Measurements from ENCODE around the gene KIF26B. TPM values are rescaled to one million over a fixed set of nuclear protein-coding genes. Genes with fewer than 3 reads are reported as not detected.

Gene KIF26B
- total and polyA plus RNA-seq, 2 experiments from 2014 or later = 0.03 to 0.76 TPM

DNA sequence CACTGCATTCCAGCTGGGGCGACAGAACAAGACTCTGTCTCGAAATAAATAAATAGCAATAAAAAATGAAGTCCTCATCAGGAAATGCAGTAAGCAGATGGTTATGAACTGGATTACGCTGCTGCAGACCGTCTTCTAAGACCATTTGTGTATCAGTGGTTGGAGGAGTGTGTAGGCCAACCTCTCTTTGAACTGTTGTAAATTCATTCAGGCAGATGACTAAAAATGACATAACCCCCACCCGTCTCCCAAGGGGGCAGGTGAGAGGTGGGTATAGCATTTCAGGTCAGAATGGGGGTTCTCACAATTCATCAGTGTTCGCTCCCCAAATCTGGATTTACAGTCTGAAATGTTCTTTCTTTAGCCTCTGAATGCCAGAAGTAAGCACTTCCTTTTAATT, 177.3 kb downstream of the KIF26B start:
- Histone ChIP-seq H2AFZ (no peak overlapping the region), H3K27me3 (ENCODE audit: insufficient read depth) (peaks cover 5% of the 10 kb centered on the region; the same call in 1 of the 2 replicates), H3K4me1 (ENCODE audit: insufficient read depth) (no peaks in the 10 kb centered on the region), H3K4me2 (no peak overlapping the region), H3K9me2 (ENCODE audit: insufficient read depth) (no peaks in the 10 kb centered on the region), H3K79me2 (replicated peaks; ENCODE audit: insufficient read depth) (no peaks in the 10 kb centered on the region), H3K4me3 (no peak overlapping the region), H4K20me1 (replicated peaks; ENCODE audit: insufficient read depth) (no peaks in the 10 kb centered on the region), H3F3A (replicated peaks; ENCODE audit: low read depth) (no peaks in the 10 kb centered on the region), H3K36me3 (ENCODE audit: insufficient read depth) (no peaks in the 10 kb centered on the region), H3K27ac (ENCODE audit: low read depth) (no peak overlapping the region)
- H3K4me1 Mint-ChIP-seq = peaks cover 10% of the 10 kb centered on the region
- no peak for DNase-seq (ENCODE audit: low spot score)
- H3K4me3 Mint-ChIP-seq = no peak overlapping the region
- no peak for TF ChIP-seq JUNB (IDR thresholded peaks at IDR 0.05; ENCODE audit: unreplicated experiment)
- no peak for TF ChIP-seq ETS1 (IDR thresholded peaks at IDR 0.05)
- TF ChIP-seq ZNF462 (CRISPR knock-in tag; IDR thresholded peaks at IDR 0.05) = no peak
- no peak for TF ChIP-seq POLR2AphosphoS5 (IDR thresholded peaks at IDR 0.05; ENCODE audit: low read depth)
- no peak for TF ChIP-seq ZNF114 (CRISPR knock-in tag; IDR thresholded peaks at IDR 0.05)
- no peaks in the 10 kb centered on the region for H3K9me3 Mint-ChIP-seq
- ATAC-seq = no peak
- peaks cover 5% of the 10 kb centered on the region for H3K27me3 Mint-ChIP-seq (ENCODE audit: insufficient read depth, low read depth, poor library complexity)
- no peak overlapping the region for H3K27ac Mint-ChIP-seq
- H3K36me3 Mint-ChIP-seq (ENCODE audit: low read depth) = no peaks in the 10 kb centered on the region

DNA sequence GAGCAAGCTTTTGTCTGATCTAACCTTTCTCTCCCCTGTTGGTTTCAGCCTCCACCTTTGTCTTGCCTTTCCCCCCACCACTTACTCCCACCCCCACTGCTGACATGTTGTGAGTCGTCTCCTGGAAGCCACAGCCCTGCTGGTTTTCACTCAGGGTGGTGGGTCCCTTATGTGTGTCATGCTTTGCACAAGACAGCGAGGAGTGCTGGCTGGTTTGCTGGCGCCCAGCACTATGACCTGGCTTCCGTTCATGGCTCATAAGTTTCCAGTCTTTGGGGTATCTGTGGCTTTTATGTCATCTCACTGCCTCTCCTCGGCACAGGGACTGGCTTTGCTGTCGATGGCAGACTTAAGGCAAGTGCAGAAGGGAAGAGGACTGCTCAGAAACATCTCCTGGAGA, 177.7 kb downstream of the KIF26B start:
- H3K36me3 Mint-ChIP-seq (ENCODE audit: low read depth) = no peaks in the 10 kb centered on the region
- Histone ChIP-seq H3K36me3 (ENCODE audit: insufficient read depth) (no peaks in the 10 kb centered on the region), H3K27ac (ENCODE audit: low read depth) (no peak overlapping the region), H3K27me3 (ENCODE audit: insufficient read depth) (peaks cover 5% of the 10 kb centered on the region; the same call in 1 of the 2 replicates), H2AFZ (no peak overlapping the region), H3K79me2 (replicated peaks; ENCODE audit: insufficient read depth) (no peaks in the 10 kb centered on the region), H3F3A (replicated peaks; ENCODE audit: low read depth) (no peaks in the 10 kb centered on the region), H4K20me1 (replicated peaks; ENCODE audit: insufficient read depth) (no peaks in the 10 kb centered on the region), H3K4me3 (no peak overlapping the region), H3K4me1 (ENCODE audit: insufficient read depth) (no peaks in the 10 kb centered on the region), H3K9me2 (ENCODE audit: insufficient read depth) (no peaks in the 10 kb centered on the region), H3K4me2 (no peak overlapping the region)
- peaks cover 10% of the 10 kb centered on the region for H3K4me1 Mint-ChIP-seq
- H3K9me3 Mint-ChIP-seq = no peaks in the 10 kb centered on the region
- peaks cover 5% of the 10 kb centered on the region for H3K27me3 Mint-ChIP-seq (ENCODE audit: insufficient read depth, low read depth, poor library complexity)
- no peak for ATAC-seq
- H3K4me3 Mint-ChIP-seq = no peak overlapping the region
- DNase-seq (ENCODE audit: low spot score) = no peak
- H3K27ac Mint-ChIP-seq = no peak overlapping the region
- no peak for TF ChIP-seq ZNF462 (CRISPR knock-in tag; IDR thresholded peaks at IDR 0.05)
- no peak for TF ChIP-seq POLR2AphosphoS5 (IDR thresholded peaks at IDR 0.05; ENCODE audit: low read depth)
